D721Med (cell line): ENCODE measurements around the gene AHNAK2.

Experiments
- DNase-seq: peaks from one replicate; pipeline ENCODE4 v3.0.0; 2011; ENCODE audit warnings: low spot score; ENCODE audit not compliant: insufficient read length
- FAIRE-seq: peaks from 2 replicates; lab custom pipeline; 2011; peaks lifted over from hg19 to GRCh38; lab: Jason Lieb, UNC
- CTCF ChIP-seq: IDR thresholded peaks from 2 replicates; pipeline ENCODE4 v1.5.1; 2012; ENCODE audit warnings: mild to moderate bottlenecking, control low read depth; ENCODE audit not compliant: insufficient read depth; ENCODE audit errors: missing control alignments

Gene AHNAK2

GRCh38 chr14:104895786-104896661 is 82.2 kb downstream of the AHNAK2 start:
- no peak for FAIRE-seq
- DNase-seq, result no peak
- TF ChIP-seq CTCF, result no peak

- TF ChIP-seq CTCF, result no peak
- FAIRE-seq (no peak), DNase-seq (no peak)
Measured at GRCh38 chr14:104895207-104895785, 82.9 kb downstream of the AHNAK2 start.

GRCh38 chr14:104894331-104895206 is 83.6 kb downstream of the AHNAK2 start:
- FAIRE-seq (no peak), DNase-seq (no peak)
- TF ChIP-seq CTCF, result no peak

- FAIRE-seq, result no peak
- no peak for DNase-seq
- no peak for TF ChIP-seq CTCF
Measured at GRCh38 chr14:104893435-104894207, 84.6 kb downstream of the AHNAK2 start.

- DNase-seq (no peak), FAIRE-seq (no peak)
- TF ChIP-seq CTCF, result no peak
Measured at GRCh38 chr14:104892531-104893434, 85.4 kb downstream of the AHNAK2 start.
